ENCODE measurements around the gene NRSN2.

Gene NRSN2

DNA sequence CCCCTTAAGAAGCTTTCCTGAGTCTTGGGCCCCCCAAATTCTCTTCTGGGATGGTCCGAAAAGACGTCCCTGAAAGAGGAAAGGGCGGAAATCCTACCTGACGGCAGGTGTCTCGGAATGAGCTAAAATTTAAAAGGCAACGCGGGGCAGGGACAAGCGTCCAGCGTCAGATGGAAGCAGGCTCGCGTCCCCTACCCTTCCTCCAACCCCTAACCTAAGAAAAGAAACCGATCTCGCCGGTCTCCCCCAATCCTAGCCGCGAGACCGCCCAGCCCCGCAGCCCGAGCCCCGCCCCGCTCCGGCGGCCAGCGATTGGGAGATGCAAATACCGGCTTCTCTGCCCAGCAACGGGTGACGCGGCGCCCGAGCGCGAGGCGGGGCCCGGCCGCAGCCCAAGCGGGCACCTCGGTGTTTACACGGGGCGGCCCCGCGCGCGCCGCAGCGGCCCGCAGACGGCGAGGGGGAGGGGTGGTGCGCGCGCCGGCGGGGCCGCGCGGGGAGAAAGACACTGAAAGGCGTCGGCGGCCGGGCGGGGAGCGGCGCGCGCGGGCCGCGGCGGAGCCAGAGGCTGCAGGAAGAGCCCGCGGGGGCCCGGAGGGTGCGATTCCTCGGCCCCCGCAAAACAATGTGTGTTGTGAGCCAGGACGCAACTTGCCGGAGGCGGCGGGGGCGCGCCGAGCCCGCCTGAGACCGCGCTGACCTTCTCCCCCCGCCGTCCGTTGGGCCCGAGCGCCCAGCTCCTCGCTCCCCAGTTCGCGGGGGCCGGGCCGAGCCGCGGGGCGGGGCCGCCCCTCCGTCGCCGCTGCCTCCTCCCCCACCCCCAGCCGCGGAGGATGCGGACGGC, 21.6 kb upstream of the NRSN2 start, which contains the start of gene SOX12:
SOX12 (plus strand) TSS at position 508 of the 844 bp plus-strand sequence. CDS start 373 bp downstream, outside the sequence.
- CTCF ChIA-PET: interaction anchor here (1.0 to 4.4 kb wide), 5 partner anchors 11 to 31 kb away, joined by 4 to 18 read pairs (median 6); no protein-coding TSS in a partner anchor
- Histone ChIP-seq H3K36me3 (ENCODE audit: control insufficient read depth in 4 of 4, insufficient read depth in 4 of 4, low read length in 3 of 4) (peaks cover 0 to 20% (median 8%) of the 10 kb centered on the region in 4 experiments), H3K27ac (ENCODE audit: insufficient read depth in 1 of 2, low read depth in 1 of 2, low read length in 2 of 2, poor library complexity in 1 of 2, severe bottlenecking in 2 of 2) (peak within 1 kb of the TSS; percentile 68 to 84), H3K4me1 (ENCODE audit: control extremely low read depth in 1 of 4, control insufficient read depth in 4 of 4, insufficient read depth in 4 of 4, low read length in 3 of 4) (peaks cover 12 to 49% (median 45%) of the 10 kb centered on the region in 4 experiments), H3K9me3 (ENCODE audit: control extremely low read depth in 1 of 5, control insufficient read depth in 4 of 5, insufficient read depth in 2 of 5, low read depth in 1 of 5, low read length in 4 of 5) (no peaks in the 10 kb centered on the region), H3K27me3 (replicated peaks in 2 of 5; ENCODE audit: control insufficient read depth in 4 of 5, insufficient read depth in 5 of 5, low read length in 4 of 5) (no peaks in the 10 kb centered on the region), H3K4me3 (ENCODE audit: control insufficient read depth in 1 of 7, extremely low read depth in 1 of 7, insufficient read depth in 4 of 7, low read depth in 2 of 7, low read length in 6 of 7) (peak within 1 kb of the TSS; percentile 81 to 94 (median 88))
- DNase-seq: peak; percentile 94 to 97 (median 97)
- POLR2A ChIA-PET: interaction anchor here (0.7 to 2.4 kb wide), 7 partner anchors 13 to 31 kb away, joined by 3 to 6 read pairs (median 4); partner anchors contain the start of gene ZCCHC3
- 0% methylated on average over 58 of the region's 106 CpGs for WGBS (ENCODE audit: insufficient coverage)

DNA sequence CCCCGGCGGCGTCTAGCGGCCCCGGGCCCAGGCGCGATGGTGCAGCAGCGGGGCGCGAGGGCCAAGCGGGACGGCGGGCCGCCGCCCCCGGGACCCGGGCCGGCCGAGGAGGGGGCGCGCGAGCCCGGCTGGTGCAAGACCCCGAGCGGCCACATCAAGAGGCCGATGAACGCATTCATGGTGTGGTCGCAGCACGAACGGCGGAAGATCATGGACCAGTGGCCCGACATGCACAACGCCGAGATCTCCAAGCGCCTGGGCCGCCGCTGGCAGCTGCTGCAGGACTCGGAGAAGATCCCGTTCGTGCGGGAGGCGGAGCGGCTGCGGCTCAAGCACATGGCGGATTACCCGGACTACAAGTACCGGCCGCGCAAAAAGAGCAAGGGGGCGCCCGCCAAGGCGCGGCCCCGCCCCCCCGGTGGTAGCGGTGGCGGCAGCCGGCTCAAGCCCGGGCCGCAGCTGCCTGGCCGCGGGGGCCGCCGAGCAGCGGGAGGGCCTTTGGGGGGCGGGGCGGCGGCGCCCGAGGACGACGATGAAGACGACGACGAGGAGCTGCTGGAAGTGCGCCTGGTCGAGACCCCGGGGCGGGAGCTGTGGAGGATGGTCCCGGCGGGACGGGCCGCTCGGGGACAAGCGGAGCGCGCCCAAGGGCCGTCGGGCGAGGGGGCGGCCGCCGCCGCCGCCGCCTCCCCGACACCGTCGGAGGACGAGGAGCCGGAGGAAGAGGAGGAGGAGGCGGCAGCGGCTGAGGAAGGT, 20.8 kb upstream of the NRSN2 start:
- Histone ChIP-seq H3K36me3 (ENCODE audit: control insufficient read depth in 4 of 4, insufficient read depth in 4 of 4, low read length in 3 of 4) (peaks cover 0 to 24% (median 9%) of the 10 kb centered on the region in 4 experiments), H3K9me3 (ENCODE audit: control extremely low read depth in 1 of 5, control insufficient read depth in 4 of 5, insufficient read depth in 2 of 5, low read depth in 1 of 5, low read length in 4 of 5) (no peaks in the 10 kb centered on the region), H3K4me1 (ENCODE audit: control extremely low read depth in 1 of 4, control insufficient read depth in 4 of 4, insufficient read depth in 4 of 4, low read length in 3 of 4) (peaks cover 14 to 52% (median 47%) of the 10 kb centered on the region in 4 experiments), H3K27me3 (replicated peaks in 2 of 5; ENCODE audit: control insufficient read depth in 4 of 5, insufficient read depth in 5 of 5, low read length in 4 of 5) (no peaks in the 10 kb centered on the region), H3K4me3 (ENCODE audit: control insufficient read depth in 1 of 7, extremely low read depth in 1 of 7, insufficient read depth in 4 of 7, low read depth in 2 of 7, low read length in 6 of 7) (peak overlapping the region; percentile 71 to 94 (median 88)), H3K27ac (ENCODE audit: insufficient read depth in 1 of 2, low read depth in 1 of 2, low read length in 2 of 2, poor library complexity in 1 of 2, severe bottlenecking in 2 of 2) (peak overlapping the region; percentile 58 to 73)
- WGBS (ENCODE audit: insufficient coverage): under 1% methylated on average over 82 of the region's 103 CpGs
- CTCF ChIA-PET: interaction anchor here (1.0 kb wide), 1 partner anchor 24 kb away, joined by 3 read pairs; no protein-coding TSS in a partner anchor
- peak; percentile 69 to 81 (median 75) for DNase-seq
- POLR2A ChIA-PET: interaction anchor here (1.0 to 2.4 kb wide), 5 partner anchors 14 to 32 kb away, joined by 3 to 6 read pairs (median 4); partner anchors contain the start of gene ZCCHC3

DNA sequence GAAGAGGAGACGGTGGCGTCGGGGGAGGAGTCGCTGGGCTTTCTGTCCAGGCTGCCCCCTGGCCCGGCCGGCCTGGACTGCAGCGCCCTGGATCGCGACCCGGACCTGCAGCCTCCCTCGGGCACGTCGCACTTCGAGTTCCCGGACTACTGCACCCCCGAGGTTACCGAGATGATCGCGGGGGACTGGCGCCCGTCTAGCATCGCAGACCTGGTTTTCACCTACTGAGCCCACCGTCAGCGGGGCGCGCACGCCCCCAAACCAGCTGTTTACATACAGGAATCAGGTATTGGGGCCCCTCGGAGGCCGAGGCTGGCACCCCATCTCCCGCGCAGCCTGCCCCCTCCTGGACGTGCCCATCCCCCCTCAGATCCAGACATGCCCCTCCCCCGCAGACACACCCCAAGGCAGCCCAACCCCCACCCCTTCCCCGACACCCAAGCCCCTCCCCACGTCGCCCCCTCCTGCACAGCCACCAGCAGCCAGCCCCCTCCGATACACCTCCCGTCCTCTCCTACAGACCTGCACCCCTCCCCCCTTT, 20.2 kb upstream of the NRSN2 start:
- no peaks in the 10 kb centered on the region for H3K27me3 ChIP-seq (replicated peaks in 2 of 5; ENCODE audit: control insufficient read depth in 4 of 5, insufficient read depth in 5 of 5, low read length in 4 of 5)
- H3K4me1 ChIP-seq (ENCODE audit: control extremely low read depth in 1 of 4, control insufficient read depth in 4 of 4, insufficient read depth in 4 of 4, low read length in 3 of 4): peaks cover 14 to 52% (median 47%) of the 10 kb centered on the region in 4 experiments
- no peak for DNase-seq
- H3K27ac ChIP-seq (ENCODE audit: insufficient read depth in 1 of 2, low read depth in 1 of 2, low read length in 2 of 2, poor library complexity in 1 of 2, severe bottlenecking in 2 of 2): peak overlapping the region in 1 of 2 experiments; percentile 73
- H3K36me3 ChIP-seq (ENCODE audit: control insufficient read depth in 4 of 4, insufficient read depth in 4 of 4, low read length in 3 of 4): peaks cover 0 to 25% (median 9%) of the 10 kb centered on the region in 4 experiments
- ChIA-PET POLR2A (interaction anchor here (1.8 kb wide), 1 partner anchor 27 kb away, joined by 4 read pairs; no protein-coding TSS in a partner anchor), CTCF (interaction anchor here (1.0 kb wide), 1 partner anchor 24 kb away, joined by 3 read pairs; no protein-coding TSS in a partner anchor)
- H3K9me3 ChIP-seq (ENCODE audit: control extremely low read depth in 1 of 5, control insufficient read depth in 4 of 5, insufficient read depth in 2 of 5, low read depth in 1 of 5, low read length in 4 of 5): no peaks in the 10 kb centered on the region
- WGBS (ENCODE audit: insufficient coverage): 0% methylated on average over 24 of the region's 38 CpGs
- H3K4me3 ChIP-seq (ENCODE audit: control insufficient read depth in 1 of 7, extremely low read depth in 1 of 7, insufficient read depth in 4 of 7, low read depth in 2 of 7, low read length in 6 of 7): peak overlapping the region; percentile 71 to 94 (median 88)

DNA sequence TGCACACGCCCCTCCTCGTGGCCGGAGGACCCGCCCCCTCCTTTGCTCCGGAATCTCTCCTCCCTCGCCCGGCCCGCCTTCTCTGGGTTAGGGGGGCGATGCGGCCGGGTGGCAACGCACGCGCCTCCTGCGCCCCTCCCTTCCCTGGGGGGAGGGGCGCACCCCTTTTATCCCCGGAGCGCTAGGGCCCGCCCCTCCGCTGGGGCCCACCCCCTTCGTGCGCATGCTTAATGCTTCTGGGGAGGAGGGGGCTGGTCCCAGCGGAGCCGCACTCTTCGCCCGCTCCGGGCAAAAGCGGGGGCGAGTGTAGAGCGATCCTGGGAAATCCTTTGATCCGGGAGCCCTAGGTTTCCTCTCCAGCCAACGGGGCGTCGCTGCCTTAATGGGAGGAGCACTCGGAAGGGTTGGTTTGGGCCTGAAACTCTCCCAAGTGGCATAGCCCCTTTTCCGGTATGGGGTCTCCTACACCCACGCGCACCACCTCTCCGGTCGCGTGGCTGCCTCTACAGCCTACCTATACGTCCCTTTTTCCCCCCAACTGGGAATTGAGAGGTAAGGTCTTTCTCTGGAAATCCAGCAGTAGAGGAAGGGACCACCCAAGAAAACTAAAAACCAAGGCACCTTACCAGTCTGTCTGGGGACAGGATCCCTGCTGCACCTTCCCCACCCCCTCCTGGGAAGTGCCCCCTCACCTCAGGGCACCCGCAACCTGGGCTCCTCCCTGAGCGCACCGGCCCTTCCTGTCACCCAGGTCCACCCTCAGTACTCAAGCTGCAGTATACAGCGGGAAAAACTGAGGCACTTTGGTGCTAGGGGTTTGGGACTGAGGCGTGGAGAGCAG, 19.5 kb upstream of the NRSN2 start:
- Histone ChIP-seq H3K27me3 (replicated peaks in 2 of 5; ENCODE audit: control insufficient read depth in 4 of 5, insufficient read depth in 5 of 5, low read length in 4 of 5) (no peaks in the 10 kb centered on the region), H3K4me3 (ENCODE audit: control insufficient read depth in 1 of 7, extremely low read depth in 1 of 7, insufficient read depth in 4 of 7, low read depth in 2 of 7, low read length in 6 of 7) (peak overlapping the region; percentile 55 to 94 (median 86)), H3K36me3 (ENCODE audit: control insufficient read depth in 4 of 4, insufficient read depth in 4 of 4, low read length in 3 of 4) (peaks cover 0 to 21% (median 9%) of the 10 kb centered on the region in 4 experiments), H3K27ac (ENCODE audit: insufficient read depth in 1 of 2, low read depth in 1 of 2, low read length in 2 of 2, poor library complexity in 1 of 2, severe bottlenecking in 2 of 2) (peak overlapping the region; percentile 58 to 78), H3K9me3 (ENCODE audit: control extremely low read depth in 1 of 5, control insufficient read depth in 4 of 5, insufficient read depth in 2 of 5, low read depth in 1 of 5, low read length in 4 of 5) (no peaks in the 10 kb centered on the region), H3K4me1 (ENCODE audit: control extremely low read depth in 1 of 4, control insufficient read depth in 4 of 4, insufficient read depth in 4 of 4, low read length in 3 of 4) (peaks cover 14 to 52% (median 47%) of the 10 kb centered on the region in 4 experiments)
- peak; percentile 90 to 96 (median 96) for DNase-seq
- POLR2A ChIA-PET: no interaction called here
- WGBS (ENCODE audit: insufficient coverage): 3% methylated on average over 32 of the region's 47 CpGs
- CTCF ChIA-PET: interaction anchor here (4.4 to 4.8 kb wide), 2 partner anchors 27 to 60 kb away, joined by 26 to 54 read pairs; no protein-coding TSS in a partner anchor

DNA sequence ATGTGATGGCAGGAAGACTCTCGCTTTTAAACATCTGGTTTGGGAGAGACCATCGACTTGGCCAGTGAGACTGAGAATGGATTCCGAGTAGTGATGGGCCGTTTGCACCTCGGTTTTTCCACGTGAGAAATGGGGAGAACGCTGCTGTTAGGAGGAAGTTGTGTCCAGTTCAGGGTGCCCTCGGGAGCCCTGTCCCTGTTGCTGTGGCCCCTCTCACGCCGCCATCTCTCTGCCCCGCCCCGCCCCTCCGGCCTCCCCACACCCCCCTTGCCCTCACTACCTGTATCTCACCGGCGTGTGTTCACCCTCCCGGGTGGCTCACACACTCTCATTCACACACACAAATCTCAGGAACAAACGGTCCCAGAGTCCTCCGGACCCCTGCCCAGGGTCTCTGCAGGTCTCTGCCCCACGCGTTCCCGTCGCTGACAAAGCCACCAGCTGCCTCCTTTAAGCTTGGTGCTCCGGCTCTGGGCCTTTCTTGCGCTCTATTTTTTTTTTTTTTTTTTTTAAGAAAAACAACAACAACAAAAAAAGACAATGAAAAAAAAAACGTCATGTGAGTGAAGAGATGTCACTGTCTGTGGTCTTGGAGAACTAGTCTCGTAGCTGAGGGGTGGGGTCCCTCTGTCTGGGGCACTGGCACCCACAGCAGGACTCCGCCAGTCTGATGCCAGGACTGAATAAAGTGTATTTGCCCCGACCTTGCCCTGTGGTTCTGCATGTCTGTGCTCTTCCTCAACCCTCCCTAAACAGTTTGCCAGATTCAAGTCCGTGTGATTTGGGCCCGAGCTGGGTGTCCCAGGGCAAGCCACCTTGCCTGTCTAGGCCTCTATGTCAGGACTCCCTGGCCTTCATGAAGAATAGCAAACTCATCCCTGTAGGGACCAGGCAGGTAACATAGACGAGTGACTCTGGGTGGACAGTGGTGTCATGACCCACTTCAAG, 18.6 kb upstream of the NRSN2 start:
- peak in 1 of 3 donors; percentile 2 for DNase-seq
- peaks cover 0 to 21% (median 9%) of the 10 kb centered on the region in 4 experiments for H3K36me3 ChIP-seq (ENCODE audit: control insufficient read depth in 4 of 4, insufficient read depth in 4 of 4, low read length in 3 of 4)
- H3K9me3 ChIP-seq (ENCODE audit: control extremely low read depth in 1 of 5, control insufficient read depth in 4 of 5, insufficient read depth in 2 of 5, low read depth in 1 of 5, low read length in 4 of 5): no peaks in the 10 kb centered on the region
- ChIA-PET CTCF (interaction anchor here (1.1 to 5.3 kb wide), 6 partner anchors 16 to 70 kb away, joined by 4 to 54 read pairs (median 14); partner anchors contain the start of gene DEFB132), POLR2A (no interaction called here)
- peaks cover 14 to 52% (median 47%) of the 10 kb centered on the region in 4 experiments for H3K4me1 ChIP-seq (ENCODE audit: control extremely low read depth in 1 of 4, control insufficient read depth in 4 of 4, insufficient read depth in 4 of 4, low read length in 3 of 4)
- H3K27ac ChIP-seq (ENCODE audit: insufficient read depth in 1 of 2, low read depth in 1 of 2, low read length in 2 of 2, poor library complexity in 1 of 2, severe bottlenecking in 2 of 2): peak overlapping the region; percentile 58 to 78
- H3K27me3 ChIP-seq (replicated peaks in 2 of 5; ENCODE audit: control insufficient read depth in 4 of 5, insufficient read depth in 5 of 5, low read length in 4 of 5): no peaks in the 10 kb centered on the region
- 48% methylated on average over 15 of the region's 31 CpGs for WGBS (ENCODE audit: insufficient coverage)
- peak overlapping the region in 6 of 7 experiments; percentile 71 to 94 (median 87) for H3K4me3 ChIP-seq (ENCODE audit: control insufficient read depth in 1 of 7, extremely low read depth in 1 of 7, insufficient read depth in 4 of 7, low read depth in 2 of 7, low read length in 6 of 7)

Measured in common myeloid progenitor, CD34-positive (primary cell).